Thyroid gland (tissue), 4 donors: Measurements from ENCODE around the gene RAB44. TPM values are rescaled to one million over a fixed set of nuclear protein-coding genes. Genes with fewer than 3 reads are reported as not detected.

Experiments
- DNase-seq, 2 donors: peaks; one replicate each; pipeline ENCODE4 v3.0.0-alpha.2; 2019
- H3K27ac ChIP-seq, 3 donors: fragments of 200-600 bp; sonication (generic); 1 replicate in 2 of 3; 2 replicates in 1 of 3; pipeline ENCODE4 v1.5.1; 2016 to 2019; ENCODE audit warnings: mild to moderate bottlenecking in 1 of 3, moderate library complexity in 1 of 3
- H3K27me3 ChIP-seq: fragments of 200-600 bp; sonication (generic); one replicate; pipeline ENCODE4 v1.5.1; 2019
- H3K36me3 ChIP-seq, 2 donors: fragments of 200-600 bp; sonication (generic); one replicate each; pipeline ENCODE4 v1.5.1; 2016 to 2019
- H3K4me1 ChIP-seq, 2 donors: fragments of 200-600 bp; sonication (generic); one replicate each; pipeline ENCODE4 v1.5.1; 2017 to 2019
- H3K4me3 ChIP-seq, 3 donors: fragments of 200-600 bp; sonication (generic); replicated peaks in 1 of 3; 1 replicate in 2 of 3; 2 replicates in 1 of 3; pipeline ENCODE4 v1.5.1; 2016; ENCODE audit warnings: mild to moderate bottlenecking in 1 of 3
- H3K9me3 ChIP-seq: fragments of 200-600 bp; sonication (generic); one replicate; pipeline ENCODE4 v1.5.1; 2017
- CTCF ChIP-seq, 6 experiments: fragments of 200-600 bp in 3 of 6; fragments of 450-650 bp in 3 of 6; sonication (generic) in 3 of 6; IDR thresholded peaks; one replicate each; pipeline ENCODE4 v1.5.1; 2016 to 2019; ENCODE audit warnings: antibody characterized with exemption in 6 of 6, mild to moderate bottlenecking in 2 of 6, inconsistent platforms in 1 of 6, moderate library complexity in 1 of 6
- POLR2A ChIP-seq, 2 donors: fragments of 450-650 bp; IDR thresholded peaks; one replicate each; pipeline ENCODE4 v1.6.1; 2017; ENCODE audit warnings: antibody characterized with exemption in 2 of 2, mild to moderate bottlenecking in 2 of 2, moderate library complexity in 1 of 2
- WGBS, 2 donors: methylation state at CpG; one replicate each; pipeline ENCODE4 v1.1.5; 2017; 5-methylcytosine and 5-hydroxymethylcytosine counted together
- intact Hi-C: fragments of 100-400 bp; cut with DNase I; formaldehyde crosslinking; loops from one replicate; pipeline ENCODE4 v1.15.1; 2023
- total RNA-seq, 4 donors: library from RNA; depleted of rRNA; stranded (reverse); fragments of >200 nt; gene quantifications; one replicate each; pipeline ENCODE4 v1.2.3, GENCODE V29; 2016

RAB44 gene
- total RNA-seq, 4 donors from 2014 or later: 0.11 TPM; not detected in 3

GRCh38 chr6:36698196-36698595 lies 570 bp downstream of the RAB44 start:
- no peaks in the 10 kb centered on the region for H3K9me3 ChIP-seq
- H3K36me3 ChIP-seq: no peaks in the 10 kb centered on the region
- 86 to 91% methylated on average over 6 of the region's 6 CpGs for WGBS, 2 donors
- DNase-seq: no peak
- peaks cover 7 to 16% of the 10 kb centered on the region in 2 donors for H3K4me1 ChIP-seq
- intact Hi-C loops: no loop called here
- TF ChIP-seq POLR2A (IDR thresholded peaks at IDR 0.05) (no peak), CTCF (IDR thresholded peaks at IDR 0.05) (no peak)
- H3K4me3 ChIP-seq: no peak overlapping the region
- H3K27ac ChIP-seq: no peak overlapping the region
- no peaks in the 10 kb centered on the region for H3K27me3 ChIP-seq

- DNase-seq: no peak
- no peaks in the 10 kb centered on the region for H3K27me3 ChIP-seq
- no peaks in the 10 kb centered on the region for H3K36me3 ChIP-seq
- no peak overlapping the region for H3K4me3 ChIP-seq
- no peaks in the 10 kb centered on the region for H3K9me3 ChIP-seq
- no peak for TF ChIP-seq POLR2A (IDR thresholded peaks at IDR 0.05)
- no peak for TF ChIP-seq CTCF (IDR thresholded peaks at IDR 0.05)
- H3K4me1 ChIP-seq: peaks cover 7 to 15% of the 10 kb centered on the region in 2 donors
- 86 to 88% methylated on average over 8 of the region's 8 CpGs for WGBS, 2 donors
- H3K27ac ChIP-seq: no peak overlapping the region
- intact Hi-C loops: no loop called here
Measured at GRCh38 chr6:36698871-36699271, 1.2 kb downstream of the RAB44 start.

- WGBS, 2 donors: 60 to 74% methylated on average over 3 to 7 of the region's 7 CpGs
- Histone ChIP-seq H3K27me3 (no peaks in the 10 kb centered on the region), H3K36me3 (no peaks in the 10 kb centered on the region), H3K4me3 (no peak overlapping the region), H3K4me1 (peaks cover 7 to 14% of the 10 kb centered on the region in 2 donors), H3K27ac (no peak overlapping the region), H3K9me3 (no peaks in the 10 kb centered on the region)
- no peak for TF ChIP-seq POLR2A (IDR thresholded peaks at IDR 0.05)
- TF ChIP-seq CTCF (IDR thresholded peaks at IDR 0.05): no peak
- intact Hi-C loops: no loop called here
- DNase-seq: no peak
Measured at GRCh38 chr6:36699348-36699747, 1.7 kb downstream of the RAB44 start.

GRCh38 chr6:36700071-36700812 lies 2.6 kb downstream of the RAB44 start:
- Histone ChIP-seq H3K9me3 (no peaks in the 10 kb centered on the region), H3K4me3 (no peak overlapping the region), H3K27ac (no peak overlapping the region), H3K4me1 (peaks cover 0 to 8% of the 10 kb centered on the region in 2 donors), H3K36me3 (no peaks in the 10 kb centered on the region), H3K27me3 (no peaks in the 10 kb centered on the region)
- 90 to 92% methylated on average over 7 of the region's 7 CpGs for WGBS, 2 donors
- no peak for DNase-seq
- intact Hi-C loops: no loop called here
- no peak for TF ChIP-seq CTCF (IDR thresholded peaks at IDR 0.05)
- no peak for TF ChIP-seq POLR2A (IDR thresholded peaks at IDR 0.05)

- Histone ChIP-seq H3K9me3 (no peaks in the 10 kb centered on the region), H3K36me3 (no peaks in the 10 kb centered on the region), H3K4me3 (no peak overlapping the region), H3K27ac (no peak overlapping the region), H3K27me3 (no peaks in the 10 kb centered on the region), H3K4me1 (peaks cover 0 to 8% of the 10 kb centered on the region in 2 donors)
- 92% methylated on average over 3 of the region's 3 CpGs for WGBS, 2 donors
- DNase-seq: no peak
- no peak for TF ChIP-seq POLR2A (IDR thresholded peaks at IDR 0.05)
- TF ChIP-seq CTCF (IDR thresholded peaks at IDR 0.05): no peak
- intact Hi-C loops: no loop called here
Measured at GRCh38 chr6:36700831-36701230, 3.2 kb downstream of the RAB44 start.
